Heart right ventricle (tissue), 16 donors: ENCODE data around the gene DGKB. TPM values are rescaled to one million over a fixed set of nuclear protein-coding genes. Genes with fewer than 3 reads are reported as not detected.

Experiments
- ATAC-seq, 8 donors: fragments of 200-7000 bp; cut with Tn5 transposase; one replicate each; pipeline ENCODE4 v1.9.1; 2020; ENCODE audit warnings: mild to moderate bottlenecking in 8 of 8, moderate library complexity in 8 of 8, moderate number of reproducible peaks in 1 of 8
- DNase-seq, 2 donors: peaks; one replicate each; pipeline ENCODE4 v3.0.0-alpha.2; 2020
- H3K27ac ChIP-seq, 10 donors: fragments of 200-600 bp; sonication (generic) in 2 of 10; one replicate each; pipeline versions ENCODE4 v1.5.0 to v1.8.0; 2020 to 2022; ENCODE audit warnings: mild to moderate bottlenecking in 3 of 10
- H3K27me3 ChIP-seq, 7 donors: fragments of 200-600 bp; one replicate each; pipeline ENCODE4 v1.8.0; 2021 to 2022; ENCODE audit warnings: mild to moderate bottlenecking in 2 of 7
- H3K36me3 ChIP-seq, 9 donors: fragments of 200-600 bp; sonication (generic) in 1 of 9; one replicate each; pipeline versions ENCODE4 v1.5.0 to v1.8.0; 2020 to 2022; ENCODE audit warnings: mild to moderate bottlenecking in 2 of 9
- H3K4me1 ChIP-seq, 9 donors: fragments of 200-600 bp; sonication (generic) in 1 of 9; one replicate each; pipeline versions ENCODE4 v1.5.0 to v1.8.0; 2020 to 2022; ENCODE audit warnings: mild to moderate bottlenecking in 4 of 9
- H3K4me3 ChIP-seq, 10 donors: fragments of 200-600 bp; sonication (generic) in 2 of 10; one replicate each; pipeline versions ENCODE4 v1.5.0 to v1.8.0; 2020 to 2022; ENCODE audit warnings: mild to moderate bottlenecking in 7 of 10, moderate library complexity in 2 of 10
- H3K9me3 ChIP-seq, 11 donors: fragments of 200-600 bp in 10 of 11; sonication (generic) in 2 of 11; one replicate each; pipeline versions ENCODE4 v1.5.0 to v1.8.0; 2013 to 2022; ENCODE audit warnings: mild to moderate bottlenecking in 2 of 11, control low read depth in 1 of 11, moderate library complexity in 1 of 11
- CTCF ChIP-seq, 9 donors: fragments of 200-600 bp; sonication (generic) in 2 of 9; IDR thresholded peaks; one replicate each; pipeline versions ENCODE4 v1.5.0 to v1.8.0; 2021 to 2022; ENCODE audit warnings: antibody characterized with exemption in 9 of 9, mild to moderate bottlenecking in 5 of 9, moderate library complexity in 1 of 9
- WGBS, 2 donors: extraction: QIAGEN DNeasy Blood & Tissue Kit; methylation state at CpG; one replicate each; pipeline ENCODE4 v1.1.7; 2013; ENCODE audit warnings: inconsistent platforms in 1 of 2; 5-methylcytosine and 5-hydroxymethylcytosine counted together
- intact Hi-C, 10 donors: fragments of 100-400 bp; cut with DNase I; formaldehyde crosslinking; loops; one replicate each; pipeline versions ENCODE4 v1.11.1 to v1.14.2; 2022
- polyA plus RNA-seq, 2 donors: library from polyadenylated mRNA; stranded (reverse); fragments of 200-250 nt; gene quantifications; one replicate each; pipeline ENCODE4 v1.2.3, GENCODE V29; 2013
- total RNA-seq, 10 donors: library from RNA; stranded (reverse); fragmentation: NEBNext Ultra II Directional in 3 of 10; extraction: Animal tissue kit (Norgen Biotek cat#: 25700) in 3 of 10; gene quantifications; one replicate each; pipeline versions ENCODE4 v1.2.1 to v1.2.4, GENCODE V29; 2021 to 2023
- donor health status: Arrhythmogenic right ventricular cardiomyopathy.
- donor health status: ischemic (EF 13 %, LVEDD 7.1; RV severe dilation, severe dysfunction).
- donor health status: healthy with polysubstance abuse.
- donor health status: DM: no; HTN: yes; CAD: no.
- donor health status: DM: no; HTN: no; CAD: no.
- donor health status: ischemic (EF 25% LVEDD 6.9; RV normal size, moderate dysfunction).
- donor health status: ischemic (EF 25% LVEDD 5.7; RV mildly dilated, moderate dysfunction).
- donor health status: healthy.
- donor health status: DM: yes; HTN: yes; CAD: no.
- donor health status: Ischemic cardiomyopathy.
- donor health status: ischemic (EF 35%, LVEDD 5.7; RV mildly dilated, moderate dysfunction).
- donor health status: nonischemic (EF 11% LVEDD 7.7; RV severe dilation, severe dysfunction).
- donor health status: DM: yes; HTN: yes; CAD: no.
- donor health status: PGD.
- donor health status: ischemic (EF 29% LVEDD 5.4; RV normal size, mild dysfunction).
- donor health status: nonischemic (EF 23%, LVEDD 6.1; RV moderate dilation, normal function).

DGKB gene
- total and polyA plus RNA-seq, 12 donors: under 0.01 to 1.2 (median 0.77) TPM

GRCh38 chr7:14233076-14233867 lies 669.3 kb downstream of the DGKB start:
- no peak for TF ChIP-seq CTCF (IDR thresholded peaks at IDR 0.05)
- ATAC-seq (no peak), DNase-seq (no peak)
- H3K27me3 ChIP-seq: no peaks in the 10 kb centered on the region
- H3K27ac ChIP-seq: no peak overlapping the region
- no peaks in the 10 kb centered on the region for H3K36me3 ChIP-seq
- no peaks in the 10 kb centered on the region for H3K9me3 ChIP-seq
- WGBS, 2 donors: 65 to 68% methylated on average over 7 of the region's 7 CpGs
- peaks cover 0 to 3% (median 0%) of the 10 kb centered on the region in 9 donors for H3K4me1 ChIP-seq
- H3K4me3 ChIP-seq: no peak overlapping the region
- intact Hi-C loops: no loop called here

- ATAC-seq: no peak
- peaks cover 0 to 7% (median 0%) of the 10 kb centered on the region in 9 donors for H3K4me1 ChIP-seq
- no peak for TF ChIP-seq CTCF (IDR thresholded peaks at IDR 0.05)
- H3K4me3 ChIP-seq: no peak overlapping the region
- H3K9me3 ChIP-seq: no peaks in the 10 kb centered on the region
- no peak overlapping the region for H3K27ac ChIP-seq
- DNase-seq: no peak
- intact Hi-C loops: no loop called here
- H3K36me3 ChIP-seq: no peaks in the 10 kb centered on the region
- no peaks in the 10 kb centered on the region for H3K27me3 ChIP-seq
Measured at GRCh38 chr7:14229047-14229446, 673.5 kb downstream of the DGKB start.

- ATAC-seq (peak in 1 of 8 donors; percentile 48), DNase-seq (no peak)
- TF ChIP-seq CTCF (IDR thresholded peaks at IDR 0.05): no peak
- Histone ChIP-seq H3K36me3 (no peaks in the 10 kb centered on the region), H3K27me3 (no peaks in the 10 kb centered on the region), H3K4me3 (no peak overlapping the region), H3K27ac (no peak overlapping the region), H3K9me3 (no peaks in the 10 kb centered on the region), H3K4me1 (peaks cover 0 to 7% (median 0%) of the 10 kb centered on the region in 9 donors)
- whole genome bisulfite sequencing, 2 donors: 94 to 95% methylated on average over 4 of the region's 4 CpGs
- intact Hi-C loops: no loop called here
Measured at GRCh38 chr7:14228341-14228740, 674.2 kb downstream of the DGKB start.

GRCh38 chr7:14226126-14226525 lies 676.4 kb downstream of the DGKB start:
- no peak for DNase-seq
- Histone ChIP-seq H3K36me3 (no peaks in the 10 kb centered on the region), H3K9me3 (peaks cover 0 to under 1% (median 0%) of the 10 kb centered on the region in 11 donors), H3K27me3 (no peaks in the 10 kb centered on the region), H3K27ac (no peak overlapping the region), H3K4me3 (no peak overlapping the region), H3K4me1 (peaks cover 0 to 7% (median 0%) of the 10 kb centered on the region in 9 donors)
- WGBS, 2 donors: 88 to 92% methylated on average over 2 of the region's 2 CpGs
- ATAC-seq: no peak
- no peak for TF ChIP-seq CTCF (IDR thresholded peaks at IDR 0.05)
- intact Hi-C loops: no loop called here
